8988T (cell line): ENCODE results near the gene SEMA4C.
A peak's percentile ranks its signal among the peaks of the same experiment; 100 is the strongest.

Experiments used
- DNase-seq: peaks from one replicate; pipeline ENCODE4 v3.0.0; 2011

Gene SEMA4C

DNA sequence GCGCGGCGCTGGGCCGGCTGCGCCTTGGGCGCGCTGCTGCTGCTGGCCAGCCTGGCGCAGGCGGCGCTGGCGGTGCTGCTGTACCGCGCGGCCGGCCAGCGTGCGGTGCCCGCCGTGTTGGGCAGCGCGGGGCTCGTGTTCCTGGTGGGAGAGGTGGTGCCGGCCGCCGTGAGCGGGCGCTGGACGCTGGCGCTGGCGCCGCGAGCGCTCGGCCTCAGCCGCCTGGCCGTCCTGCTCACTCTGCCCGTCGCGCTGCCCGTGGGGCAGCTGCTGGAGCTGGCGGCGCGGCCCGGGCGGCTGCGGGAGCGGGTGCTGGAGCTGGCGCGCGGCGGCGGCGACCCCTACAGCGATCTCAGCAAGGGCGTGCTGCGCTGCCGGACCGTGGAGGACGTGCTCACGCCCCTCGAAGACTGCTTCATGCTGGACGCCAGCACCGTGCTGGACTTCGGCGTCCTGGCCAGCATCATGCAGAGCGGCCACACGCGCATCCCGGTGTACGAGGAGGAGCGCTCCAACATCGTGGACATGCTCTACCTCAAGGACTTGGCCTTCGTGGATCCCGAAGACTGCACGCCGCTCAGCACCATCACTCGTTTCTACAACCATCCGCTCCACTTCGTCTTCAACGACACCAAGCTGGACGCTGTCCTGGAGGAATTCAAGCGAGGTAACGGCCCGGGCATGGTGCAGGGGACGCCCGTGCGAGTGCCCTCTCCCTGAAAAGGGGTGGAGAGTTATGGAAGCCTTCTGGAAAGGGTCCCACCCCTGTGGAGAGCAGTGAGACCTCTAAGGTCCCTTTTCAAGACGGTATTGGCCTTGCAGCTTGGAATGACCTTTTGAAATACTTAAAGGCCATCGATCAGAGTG is 52.8 kb downstream of the SEMA4C start:
- DNase-seq, result no peak

DNA sequence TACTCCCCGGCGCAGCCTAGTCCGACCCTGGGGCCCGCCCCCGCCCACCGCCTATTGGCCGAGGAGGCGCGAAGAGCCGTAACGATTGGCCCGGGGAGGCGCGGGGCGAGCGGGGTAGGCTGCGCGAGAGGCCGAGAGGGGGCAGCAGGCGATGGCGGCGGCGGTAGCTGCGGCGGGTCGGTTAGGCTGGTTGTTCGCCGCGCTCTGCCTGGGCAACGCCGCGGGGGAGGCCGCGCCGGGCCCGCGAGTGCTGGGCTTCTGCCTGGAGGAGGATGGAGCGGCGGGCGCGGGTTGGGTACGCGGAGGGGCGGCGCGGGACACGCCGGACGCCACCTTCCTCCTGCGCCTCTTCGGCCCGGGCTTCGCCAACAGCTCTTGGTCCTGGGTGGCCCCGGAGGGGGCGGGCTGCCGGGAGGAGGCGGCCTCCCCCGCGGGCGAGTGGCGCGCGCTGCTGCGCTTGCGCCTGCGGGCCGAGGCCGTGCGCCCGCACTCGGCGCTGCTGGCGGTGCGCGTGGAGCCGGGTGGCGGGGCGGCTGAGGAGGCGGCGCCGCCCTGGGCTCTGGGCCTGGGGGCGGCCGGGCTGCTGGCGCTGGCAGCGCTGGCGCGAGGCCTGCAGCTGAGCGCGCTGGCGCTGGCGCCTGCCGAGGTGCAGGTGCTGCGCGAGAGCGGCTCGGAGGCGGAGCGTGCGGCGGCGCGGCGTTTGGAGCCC is 53.6 kb downstream of the SEMA4C start, which contains the start of gene CNNM3:
Gene CNNM3, plus strand, starts transcription at position 142 of the 709 bp plus-strand sequence. Its CDS starts 10 bp downstream, at position 152.
- peak; percentile 99 for DNase-seq

DNA sequence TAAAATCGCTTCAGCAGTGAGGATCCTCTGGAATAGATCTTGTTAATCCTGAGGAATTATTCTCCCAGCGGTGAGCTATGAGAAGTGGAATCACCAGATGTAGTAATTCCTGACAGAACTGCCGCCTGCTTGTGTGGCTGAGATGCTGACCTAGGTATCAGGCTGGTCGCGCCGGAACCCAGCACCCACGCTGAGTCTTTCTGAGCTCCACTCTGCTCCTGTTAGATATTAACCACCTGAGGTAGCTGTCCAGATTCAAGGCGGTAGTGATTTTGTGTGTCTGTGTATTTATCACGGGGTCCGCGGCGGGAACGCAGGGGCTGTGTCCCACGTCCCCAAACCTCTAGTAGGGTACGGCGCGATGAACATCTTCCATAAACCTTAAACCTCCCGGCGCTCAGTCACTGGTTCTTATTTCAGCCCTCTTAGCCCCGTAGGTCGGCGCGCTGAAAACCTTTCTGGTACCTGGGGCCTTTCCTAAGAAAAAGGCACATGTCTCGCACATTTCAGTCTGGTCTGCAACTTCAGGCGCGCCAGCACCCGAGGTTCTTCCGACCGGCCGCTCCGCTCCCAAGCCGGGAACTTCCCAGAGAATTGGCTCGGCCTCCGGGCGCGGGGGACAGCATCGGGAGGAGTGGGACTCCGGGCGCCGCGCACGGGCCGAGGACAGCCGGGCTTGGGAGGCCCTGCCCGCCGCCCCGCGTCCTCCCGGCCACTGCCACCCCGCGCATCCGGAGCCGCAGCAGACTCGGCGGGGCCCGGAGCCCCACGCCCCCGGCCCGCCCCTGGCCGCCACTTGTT is 54.4 kb downstream of the SEMA4C start:
- DNase-seq, result peak; percentile 64

DNA sequence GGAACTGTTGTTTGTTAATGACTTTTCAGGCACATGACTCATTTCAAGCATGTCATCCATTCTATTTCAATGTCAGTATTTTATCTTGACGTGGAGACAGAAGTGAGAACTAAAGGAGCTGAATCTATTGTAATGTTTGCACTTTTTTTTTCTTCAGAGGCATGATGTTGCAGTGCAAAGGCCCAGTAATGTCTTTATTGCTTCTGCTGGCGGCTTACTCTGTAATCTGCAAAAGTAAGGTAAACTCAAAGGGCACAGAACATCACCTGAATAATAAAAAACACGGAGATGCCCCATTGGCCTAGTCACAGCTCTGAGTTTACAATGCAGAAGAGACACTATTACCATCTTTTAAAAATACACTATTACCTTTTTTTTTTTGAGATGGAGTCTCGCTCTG is 56.2 kb downstream of the SEMA4C start:
- DNase-seq, result no peak

DNA sequence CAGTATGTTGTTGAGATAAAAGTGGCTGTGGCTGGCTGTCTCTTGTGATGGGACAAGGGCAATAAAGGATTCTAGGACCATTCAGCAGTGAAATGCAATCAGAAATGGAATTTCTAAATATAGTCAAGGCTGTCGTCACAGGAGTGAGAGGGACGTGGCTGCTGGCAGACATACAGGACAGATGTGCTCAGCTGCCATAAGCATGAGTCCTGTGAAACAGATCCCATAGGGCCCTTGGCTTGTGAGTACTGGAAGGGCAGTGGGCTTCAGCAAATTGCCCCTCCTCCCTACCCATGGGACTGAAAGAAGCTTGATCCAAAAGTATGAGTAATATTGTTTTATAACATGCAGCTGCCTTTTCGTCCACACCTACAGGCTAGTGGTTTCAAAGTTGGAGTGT is 58.0 kb downstream of the SEMA4C start:
- no peak for DNase-seq

DNA sequence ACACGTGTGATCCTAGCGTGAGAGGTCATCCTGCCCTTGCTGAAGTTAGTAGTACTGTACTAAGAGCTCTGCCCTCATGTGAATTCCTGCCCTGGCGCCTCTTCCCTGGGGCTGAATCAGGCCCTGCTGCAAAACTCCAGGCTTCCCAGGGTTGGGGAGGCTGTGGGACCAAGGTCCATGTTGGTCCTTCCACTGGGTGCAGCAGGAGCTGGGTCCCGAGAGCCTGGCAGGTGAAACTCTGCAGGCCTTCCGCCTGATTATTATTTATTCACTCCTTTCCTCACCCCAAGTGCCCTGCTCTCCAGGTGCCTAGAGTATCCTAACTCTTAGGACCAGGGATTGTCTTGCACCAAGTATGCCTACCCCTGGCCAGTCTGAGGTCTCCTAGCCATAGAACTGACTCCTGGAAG is 59.1 kb downstream of the SEMA4C start:
- DNase-seq, result no peak

DNA sequence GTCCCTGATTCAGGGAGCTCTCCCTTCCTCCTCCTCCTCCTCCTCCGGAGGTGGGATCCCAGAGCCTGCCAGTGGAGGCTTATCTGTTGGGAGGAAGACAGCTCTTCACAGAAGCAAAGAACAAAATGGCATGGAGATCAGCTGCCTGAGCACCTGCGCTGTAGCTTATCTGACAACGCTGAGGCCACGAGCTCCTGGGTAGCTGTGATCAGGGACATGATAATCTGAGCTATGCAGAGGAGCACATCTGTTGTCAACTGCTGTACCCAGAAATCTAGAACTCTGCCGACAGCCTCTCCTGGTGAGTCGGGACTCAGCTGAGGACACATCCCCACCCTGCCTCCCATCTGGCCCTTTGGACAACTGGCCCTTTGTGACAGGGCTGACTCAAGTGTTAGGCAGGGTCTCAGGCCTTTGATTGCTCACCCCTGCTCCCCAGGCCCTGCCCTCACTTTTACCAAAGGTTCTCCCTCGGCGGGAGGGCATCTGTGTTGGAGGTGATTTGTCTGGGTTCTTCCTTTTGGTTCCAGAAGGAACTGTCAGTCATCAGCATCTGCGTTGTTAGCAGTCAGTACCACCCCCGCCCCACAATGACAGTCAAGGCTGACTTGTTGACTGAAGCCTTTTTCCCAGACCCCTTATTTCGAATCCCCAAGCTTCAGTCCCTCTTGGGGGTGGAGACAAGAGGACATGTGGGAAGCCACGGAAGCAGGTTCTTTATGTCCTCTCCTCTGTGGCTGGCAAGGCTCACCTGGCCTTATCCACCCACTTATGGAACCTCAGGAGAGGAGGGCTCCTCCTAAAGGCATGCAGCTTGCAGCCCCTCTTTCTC is 59.7 kb downstream of the SEMA4C start:
- DNase-seq, result no peak
